ENCODE results near the gene LCE2D.

- TF ChIP-seq, protein P1, sequence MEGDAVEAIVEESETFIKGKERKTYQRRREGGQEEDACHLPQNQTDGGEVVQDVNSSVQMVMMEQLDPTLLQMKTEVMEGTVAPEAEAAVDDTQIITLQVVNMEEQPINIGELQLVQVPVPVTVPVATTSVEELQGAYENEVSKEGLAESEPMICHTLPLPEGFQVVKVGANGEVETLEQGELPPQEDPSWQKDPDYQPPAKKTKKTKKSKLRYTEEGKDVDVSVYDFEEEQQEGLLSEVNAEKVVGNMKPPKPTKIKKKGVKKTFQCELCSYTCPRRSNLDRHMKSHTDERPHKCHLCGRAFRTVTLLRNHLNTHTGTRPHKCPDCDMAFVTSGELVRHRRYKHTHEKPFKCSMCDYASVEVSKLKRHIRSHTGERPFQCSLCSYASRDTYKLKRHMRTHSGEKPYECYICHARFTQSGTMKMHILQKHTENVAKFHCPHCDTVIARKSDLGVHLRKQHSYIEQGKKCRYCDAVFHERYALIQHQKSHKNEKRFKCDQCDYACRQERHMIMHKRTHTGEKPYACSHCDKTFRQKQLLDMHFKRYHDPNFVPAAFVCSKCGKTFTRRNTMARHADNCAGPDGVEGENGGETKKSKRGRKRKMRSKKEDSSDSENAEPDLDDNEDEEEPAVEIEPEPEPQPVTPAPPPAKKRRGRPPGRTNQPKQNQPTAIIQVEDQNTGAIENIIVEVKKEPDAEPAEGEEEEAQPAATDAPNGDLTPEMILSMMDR (IDR thresholded peaks at IDR 0.05 in 2 of 3, conservative IDR thresholded peaks at IDR 0.05 in 1 of 3; ENCODE audit: borderline replicate concordance in 1 of 3, insufficient read depth in 1 of 3, low read depth in 2 of 3, low read length in 2 of 3): no peak
- no peak for TF ChIP-seq REST (IDR thresholded peaks at IDR 0.05; ENCODE audit: low read depth)
- no peak for TF ChIP-seq YY1 (IDR thresholded peaks at IDR 0.05; ENCODE audit: extremely low read depth, insufficient replicate concordance, low read depth, low read length)
- TF ChIP-seq EGR1 (IDR thresholded peaks at IDR 0.05; ENCODE audit: low read depth): no peak
- TF ChIP-seq ZNF274 (IDR thresholded peaks at IDR 0.05; ENCODE audit: low read depth, low read length): no peak
- no peak for TF ChIP-seq SP1 (IDR thresholded peaks at IDR 0.05; ENCODE audit: low read depth)
- no peak for TF ChIP-seq MAX (IDR thresholded peaks at IDR 0.05)
- no peak for TF ChIP-seq EZH2phosphoT487 (IDR thresholded peaks at IDR 0.05; ENCODE audit: borderline replicate concordance)
- TF ChIP-seq EZH2 (IDR thresholded peaks at IDR 0.05): no peak
- TF ChIP-seq POLR2AphosphoS5 (IDR thresholded peaks at IDR 0.05; ENCODE audit: low read depth, low read length): no peak
- no peak for TF ChIP-seq SIN3A (IDR thresholded peaks at IDR 0.05; ENCODE audit: low read depth)
Observed at GRCh38 chr1:152663098-152663497, at the start of gene LCE2D.

Measured in HCT116 (cell line).